Nephron (organoid): ENCODE data around the gene TRAK1.
A peak's percentile ranks its signal among the peaks of the same experiment; 100 is the strongest.

Experiments
- H3K27ac Mint-ChIP-seq, 3 experiments: 2 replicates each; pipeline ENCODE4 v1.8.0; 2020; ENCODE audit warnings: mixed read lengths in 3 of 3, mild to moderate bottlenecking in 2 of 3, moderate library complexity in 1 of 3
- H3K27me3 Mint-ChIP-seq: 2 replicates; pipeline ENCODE4 v1.8.0; 2021; ENCODE audit warnings: low read depth, mild to moderate bottlenecking, moderate library complexity, mixed read lengths
- H3K36me3 Mint-ChIP-seq: 2 replicates; pipeline ENCODE4 v1.8.0; 2020; ENCODE audit warnings: low read depth, mixed read lengths
- H3K4me1 Mint-ChIP-seq: 2 replicates; pipeline ENCODE4 v1.8.0; 2020; ENCODE audit warnings: mixed read lengths
- H3K4me3 Mint-ChIP-seq, 3 experiments: 2 replicates each; pipeline ENCODE4 v1.8.0; 2020; ENCODE audit warnings: mild to moderate bottlenecking in 3 of 3, mixed read lengths in 3 of 3, moderate library complexity in 2 of 3
- H3K9me3 Mint-ChIP-seq: 2 replicates; pipeline ENCODE4 v1.8.0; 2020; ENCODE audit warnings: mixed read lengths
- CTCF ChIP-seq, 3 experiments: fragments of 200-600 bp; sonication (generic); IDR thresholded peaks; one replicate each; pipeline ENCODE4 v1.5.0; 2021; ENCODE audit warnings: antibody characterized with exemption in 3 of 3; ENCODE audit not compliant: unreplicated experiment in 3 of 3

Gene TRAK1

GRCh38 chr3:42079701-42080452, 11.3 kb upstream of the TRAK1 start:
- H3K36me3 Mint-ChIP-seq, result peaks cover 14% of the 10 kb centered on the region
- no peaks in the 10 kb centered on the region for H3K27me3 Mint-ChIP-seq
- no peak overlapping the region for H3K4me3 Mint-ChIP-seq
- peaks cover 12% of the 10 kb centered on the region for H3K9me3 Mint-ChIP-seq
- TF ChIP-seq CTCF (IDR thresholded peaks at IDR 0.05; ENCODE audit: unreplicated experiment in 3 of 3), result no peak
- H3K27ac Mint-ChIP-seq, result peak overlapping the region; percentile 71 to 84 (median 71)
- peaks cover 29% of the 10 kb centered on the region for H3K4me1 Mint-ChIP-seq

GRCh38 chr3:42080453-42080872, 10.7 kb upstream of the TRAK1 start:
- no peak overlapping the region for H3K4me3 Mint-ChIP-seq
- peaks cover 12% of the 10 kb centered on the region for H3K9me3 Mint-ChIP-seq
- no peaks in the 10 kb centered on the region for H3K27me3 Mint-ChIP-seq
- TF ChIP-seq CTCF (IDR thresholded peaks at IDR 0.05; ENCODE audit: unreplicated experiment in 3 of 3), result no peak
- peak overlapping the region; percentile 71 to 84 (median 71) for H3K27ac Mint-ChIP-seq
- H3K36me3 Mint-ChIP-seq, result peaks cover 14% of the 10 kb centered on the region
- H3K4me1 Mint-ChIP-seq, result peaks cover 29% of the 10 kb centered on the region

GRCh38 chr3:42081838-42082473, 9.2 kb upstream of the TRAK1 start:
- Mint-ChIP-seq H3K4me1 (peaks cover 36% of the 10 kb centered on the region), H3K9me3 (peaks cover 7% of the 10 kb centered on the region), H3K36me3 (peaks cover 10% of the 10 kb centered on the region), H3K27ac (peak overlapping the region; percentile 70 to 73 (median 71)), H3K4me3 (no peak overlapping the region), H3K27me3 (no peaks in the 10 kb centered on the region)
- no peak for TF ChIP-seq CTCF (IDR thresholded peaks at IDR 0.05; ENCODE audit: unreplicated experiment in 3 of 3)

GRCh38 chr3:42084586-42084985, 6.6 kb upstream of the TRAK1 start:
- no peaks in the 10 kb centered on the region for H3K9me3 Mint-ChIP-seq
- peaks cover 47% of the 10 kb centered on the region for H3K4me1 Mint-ChIP-seq
- no peak for TF ChIP-seq CTCF (IDR thresholded peaks at IDR 0.05; ENCODE audit: unreplicated experiment in 3 of 3)
- no peaks in the 10 kb centered on the region for H3K27me3 Mint-ChIP-seq
- no peak overlapping the region for H3K27ac Mint-ChIP-seq
- peaks cover 8% of the 10 kb centered on the region for H3K36me3 Mint-ChIP-seq
- no peak overlapping the region for H3K4me3 Mint-ChIP-seq

GRCh38 chr3:42085641-42086376, 5.3 kb upstream of the TRAK1 start:
- H3K27me3 Mint-ChIP-seq, result no peaks in the 10 kb centered on the region
- peak overlapping the region in 2 of 3 experiments; percentile 34 to 38 for H3K27ac Mint-ChIP-seq
- H3K9me3 Mint-ChIP-seq, result no peaks in the 10 kb centered on the region
- H3K36me3 Mint-ChIP-seq, result peaks cover 19% of the 10 kb centered on the region
- peaks cover 45% of the 10 kb centered on the region for H3K4me1 Mint-ChIP-seq
- no peak for TF ChIP-seq CTCF (IDR thresholded peaks at IDR 0.05; ENCODE audit: unreplicated experiment in 3 of 3)
- no peak overlapping the region for H3K4me3 Mint-ChIP-seq
